Fibroblast of lung (primary cell): ENCODE data around the gene GAS2L1. TPM values are rescaled to one million over a fixed set of nuclear protein-coding genes. Genes with fewer than 3 reads are reported as not detected.

Source experiments
- DNase-seq, 2 donors: peaks; one replicate each; pipeline versions ENCODE4 v3.0.0 to v3.0.0-alpha.2; 2010; ENCODE audit warnings: low read depth in 2 of 2
- H2AFZ ChIP-seq: 2 replicates; pipeline ENCODE4 v1.5.1; 2012; ENCODE audit warnings: low read length, control low read depth, inconsistent platforms
- H3K27ac ChIP-seq: 2 replicates; pipeline ENCODE4 v1.5.1; 2011; ENCODE audit warnings: low read length, control low read depth; ENCODE audit not compliant: insufficient read depth
- H3K27me3 ChIP-seq: 2 replicates; pipeline ENCODE4 v1.5.1; 2011; ENCODE audit warnings: mild to moderate bottlenecking, low read length; ENCODE audit not compliant: control insufficient read depth, insufficient read depth
- H3K36me3 ChIP-seq: 2 replicates; pipeline ENCODE4 v1.5.1; 2011; ENCODE audit warnings: low read length; ENCODE audit not compliant: control insufficient read depth, insufficient read depth
- H3K4me1 ChIP-seq: 2 replicates; pipeline ENCODE4 v1.5.1; 2011; ENCODE audit warnings: low read length; ENCODE audit not compliant: control insufficient read depth, insufficient read depth; ENCODE audit errors: extremely low read depth
- H3K4me2 ChIP-seq: 2 replicates; pipeline ENCODE4 v1.5.1; 2011; ENCODE audit warnings: low read length, control low read depth; ENCODE audit not compliant: insufficient read depth; ENCODE audit errors: extremely low read depth
- H3K4me3 ChIP-seq, 4 experiments: fragments of 200-600 bp in 1 of 4; sonication (generic) in 1 of 4; replicated peaks in 1 of 4; 2 replicates each; pipeline ENCODE4 v1.5.1; 2011 to 2016; ENCODE audit warnings: low read length in 4 of 4, low read depth in 3 of 4, mild to moderate bottlenecking in 3 of 4, control low read depth in 2 of 4, inconsistent platforms in 1 of 4, mixed read lengths in 1 of 4; ENCODE audit not compliant: insufficient read depth in 1 of 4; ENCODE audit errors: control extremely low read depth in 1 of 4
- H3K79me2 ChIP-seq: 2 replicates; pipeline ENCODE4 v1.5.1; 2012; ENCODE audit warnings: mild to moderate bottlenecking, low read length, inconsistent platforms; ENCODE audit not compliant: control insufficient read depth, insufficient read depth
- H3K9ac ChIP-seq: 2 replicates; pipeline ENCODE4 v1.5.1; 2011; ENCODE audit warnings: mild to moderate bottlenecking, low read length, control low read depth; ENCODE audit not compliant: insufficient read depth
- H3K9me3 ChIP-seq: 2 replicates; pipeline ENCODE4 v1.5.1; 2012; ENCODE audit warnings: low read depth, low read length; ENCODE audit not compliant: control insufficient read depth, insufficient read depth
- H4K20me1 ChIP-seq: 2 replicates; pipeline ENCODE4 v1.5.1; 2011; ENCODE audit warnings: low read length; ENCODE audit not compliant: control insufficient read depth, insufficient read depth; ENCODE audit errors: extremely low read depth
- EZH2 ChIP-seq: IDR thresholded peaks from 2 replicates; pipeline ENCODE4 v1.5.1; 2012; ENCODE audit warnings: low read length, control low read depth, mild to moderate bottlenecking; ENCODE audit errors: missing control alignments
- polyA plus RNA-seq, 2 donors: library from polyadenylated mRNA; depleted of rRNA in 1 of 2; stranded (reverse) in 1 of 2; unstranded in 1 of 2; fragments of >200 nt; gene quantifications; 2 replicates each; pipeline ENCODE4 v1.2.1, GENCODE V29; 2011 to 2012; ENCODE audit warnings: missing spikeins in 1 of 2
- total RNA-seq: library from RNA; depleted of rRNA; stranded (reverse); fragments of >200 nt; gene quantifications from 2 replicates; pipeline ENCODE4 v1.2.1, GENCODE V29; 2014
- TF ChIP-seq, protein P1 (sequence below), 2 donors: IDR thresholded peaks in 1 of 2; conservative IDR thresholded peaks in 1 of 2; 1 replicate in 1 of 2; 2 replicates in 1 of 2; pipeline ENCODE4 v1.5.1; 2011 to 2012; ENCODE audit warnings: low read length in 2 of 2, control low read depth in 1 of 2, inconsistent platforms in 1 of 2, low read depth in 1 of 2, mild to moderate bottlenecking in 1 of 2

Gene GAS2L1
- total and polyA plus RNA-seq, 2 donors (not counting 1 experiment from before 2014, with no cell fraction given) = 5.4 to 8.9 TPM

DNA sequence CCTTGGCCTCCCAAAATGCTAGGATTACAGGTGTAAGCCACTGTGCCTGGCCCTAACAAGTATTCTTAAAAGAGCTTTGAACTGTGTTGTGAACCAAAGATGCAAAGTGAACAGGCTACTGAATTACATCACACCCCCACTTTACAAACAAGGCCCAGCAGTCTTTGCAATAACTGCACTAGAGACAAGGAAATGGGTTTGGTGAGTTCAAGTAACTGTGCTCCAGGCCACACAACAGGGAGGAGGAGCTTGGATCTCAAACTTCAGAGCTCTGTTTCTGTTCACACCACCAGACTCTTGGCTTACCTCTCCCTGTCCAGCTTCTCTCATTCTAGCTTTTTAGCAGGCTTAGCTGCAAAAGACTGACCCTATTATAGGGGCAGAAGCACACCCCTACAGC, 39.5 kb downstream of the GAS2L1 start:
- peaks cover 28% of the 10 kb centered on the region for H3K36me3 ChIP-seq
- DNase-seq = peak in 1 of 2 donors; percentile 22
- TF ChIP-seq, protein P1, sequence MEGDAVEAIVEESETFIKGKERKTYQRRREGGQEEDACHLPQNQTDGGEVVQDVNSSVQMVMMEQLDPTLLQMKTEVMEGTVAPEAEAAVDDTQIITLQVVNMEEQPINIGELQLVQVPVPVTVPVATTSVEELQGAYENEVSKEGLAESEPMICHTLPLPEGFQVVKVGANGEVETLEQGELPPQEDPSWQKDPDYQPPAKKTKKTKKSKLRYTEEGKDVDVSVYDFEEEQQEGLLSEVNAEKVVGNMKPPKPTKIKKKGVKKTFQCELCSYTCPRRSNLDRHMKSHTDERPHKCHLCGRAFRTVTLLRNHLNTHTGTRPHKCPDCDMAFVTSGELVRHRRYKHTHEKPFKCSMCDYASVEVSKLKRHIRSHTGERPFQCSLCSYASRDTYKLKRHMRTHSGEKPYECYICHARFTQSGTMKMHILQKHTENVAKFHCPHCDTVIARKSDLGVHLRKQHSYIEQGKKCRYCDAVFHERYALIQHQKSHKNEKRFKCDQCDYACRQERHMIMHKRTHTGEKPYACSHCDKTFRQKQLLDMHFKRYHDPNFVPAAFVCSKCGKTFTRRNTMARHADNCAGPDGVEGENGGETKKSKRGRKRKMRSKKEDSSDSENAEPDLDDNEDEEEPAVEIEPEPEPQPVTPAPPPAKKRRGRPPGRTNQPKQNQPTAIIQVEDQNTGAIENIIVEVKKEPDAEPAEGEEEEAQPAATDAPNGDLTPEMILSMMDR (conservative IDR thresholded peaks at IDR 0.05 in 1 of 2, IDR thresholded peaks at IDR 0.05 in 1 of 2; ENCODE audit: low read depth in 1 of 2, low read length in 2 of 2) = no peak
- no peak for TF ChIP-seq EZH2

DNA sequence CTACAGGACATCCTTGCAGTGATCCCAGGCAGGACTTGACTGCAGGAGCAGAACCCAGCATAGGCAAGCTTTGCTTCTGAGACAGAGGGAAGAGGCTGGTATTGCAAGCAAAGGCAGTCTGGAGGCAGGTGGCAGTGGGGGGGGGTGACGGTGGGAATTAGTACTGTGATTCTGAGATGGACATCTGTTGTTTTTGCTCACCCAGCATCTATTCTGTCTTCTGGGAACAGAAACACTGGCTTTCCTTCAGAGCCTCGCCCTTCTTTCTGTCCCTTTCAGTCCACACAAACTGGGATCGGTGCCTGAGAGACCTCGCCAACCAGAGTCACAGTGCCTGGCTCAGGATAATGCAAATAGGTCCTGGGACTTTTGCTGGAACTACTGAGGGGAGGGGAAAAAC, 40.2 kb downstream of the GAS2L1 start:
- no peak overlapping the region for H3K9ac ChIP-seq
- H3K4me1 ChIP-seq = peaks cover 3% of the 10 kb centered on the region
- no peak overlapping the region for H3K4me2 ChIP-seq
- no peak overlapping the region for H2AFZ ChIP-seq
- no peak for TF ChIP-seq EZH2
- TF ChIP-seq, protein P1 (conservative IDR thresholded peaks at IDR 0.05 in 1 of 2, IDR thresholded peaks at IDR 0.05 in 1 of 2; ENCODE audit: low read depth in 1 of 2, low read length in 2 of 2) = no peak
- no peaks in the 10 kb centered on the region for H3K27me3 ChIP-seq
- no peaks in the 10 kb centered on the region for H3K9me3 ChIP-seq
- H3K79me2 ChIP-seq = no peaks in the 10 kb centered on the region
- H3K4me3 ChIP-seq = no peak overlapping the region
- peaks cover 25% of the 10 kb centered on the region for H3K36me3 ChIP-seq
- H3K27ac ChIP-seq = no peak overlapping the region
- H4K20me1 ChIP-seq = no peaks in the 10 kb centered on the region
- no peak for DNase-seq

More for the DNA sequence above, 39.5 kb downstream of the GAS2L1 start:
- Histone ChIP-seq H3K27ac (no peak overlapping the region), H3K4me1 (peaks cover 3% of the 10 kb centered on the region), H3K4me3 (no peak overlapping the region), H3K9ac (no peak overlapping the region), H3K79me2 (no peaks in the 10 kb centered on the region), H2AFZ (no peak overlapping the region), H3K4me2 (no peak overlapping the region), H3K9me3 (no peaks in the 10 kb centered on the region), H4K20me1 (no peaks in the 10 kb centered on the region), H3K27me3 (no peaks in the 10 kb centered on the region)

- H3K36me3 ChIP-seq = peaks cover 20% of the 10 kb centered on the region
- TF ChIP-seq, protein P1 (conservative IDR thresholded peaks at IDR 0.05 in 1 of 2, IDR thresholded peaks at IDR 0.05 in 1 of 2; ENCODE audit: low read depth in 1 of 2, low read length in 2 of 2) = no peak
- no peak for TF ChIP-seq EZH2
Observed at GRCh38 chr22:29348041-29348440, 41.6 kb downstream of the GAS2L1 start.

More at GRCh38 chr22:29348041-29348440, 41.6 kb downstream of the GAS2L1 start:
- Histone ChIP-seq H3K9ac (no peak overlapping the region), H3K4me1 (peaks cover 3% of the 10 kb centered on the region), H3K27me3 (no peaks in the 10 kb centered on the region), H4K20me1 (no peaks in the 10 kb centered on the region), H3K4me2 (no peak overlapping the region), H2AFZ (no peak overlapping the region), H3K4me3 (no peak overlapping the region), H3K27ac (no peak overlapping the region), H3K79me2 (no peaks in the 10 kb centered on the region), H3K9me3 (no peaks in the 10 kb centered on the region)
- no peak for DNase-seq
